IPS-15b (cell line): ENCODE measurements around the gene PPP2R5D.
A peak's percentile ranks its signal among the peaks of the same experiment; 100 is the strongest.

ENCODE experiments used
- H3K27me3 ChIP-seq: one replicate; pipeline ENCODE4 v1.6.1; 2013; ENCODE audit warnings: low read length; ENCODE audit not compliant: control insufficient read depth, insufficient read depth
- H3K36me3 ChIP-seq: one replicate; pipeline ENCODE4 v1.6.1; 2013; ENCODE audit warnings: low read length; ENCODE audit not compliant: control insufficient read depth, insufficient read depth
- H3K4me1 ChIP-seq: one replicate; pipeline ENCODE4 v1.6.1; 2013; ENCODE audit warnings: mild to moderate bottlenecking, low read length; ENCODE audit not compliant: control insufficient read depth, insufficient read depth
- H3K4me3 ChIP-seq: one replicate; pipeline ENCODE4 v1.5.1; 2013; ENCODE audit warnings: low read depth, low read length
- H3K9ac ChIP-seq: one replicate; pipeline ENCODE4 v1.6.1; 2013; ENCODE audit warnings: low read depth, mild to moderate bottlenecking, low read length
- H3K9me3 ChIP-seq: one replicate; pipeline ENCODE4 v1.6.1; 2013; ENCODE audit warnings: mild to moderate bottlenecking, low read length; ENCODE audit not compliant: control insufficient read depth, insufficient read depth

Gene PPP2R5D

DNA sequence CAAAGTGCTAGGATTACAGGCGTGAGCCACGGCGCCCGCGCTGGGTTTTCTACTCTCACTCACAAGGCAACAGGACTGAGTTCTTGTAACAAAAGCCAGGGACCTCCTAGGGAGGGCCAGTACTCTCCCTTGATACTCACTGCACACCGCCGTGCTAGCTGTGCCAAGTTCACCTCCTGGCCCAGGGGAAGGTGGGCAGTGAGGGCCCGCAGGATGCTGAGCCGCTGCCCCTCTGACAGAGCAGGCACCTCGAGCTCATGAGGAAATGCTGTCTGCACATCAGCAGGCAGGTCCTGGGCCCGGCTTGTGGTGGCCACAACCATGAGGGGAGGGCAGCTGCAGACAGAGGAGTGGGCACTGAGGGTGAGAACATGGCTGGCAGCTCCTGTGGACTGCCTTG is 17.1 kb upstream of the PPP2R5D start:
- Histone ChIP-seq H3K4me3 (no peak overlapping the region), H3K36me3 (peaks cover 6% of the 10 kb centered on the region)

DNA sequence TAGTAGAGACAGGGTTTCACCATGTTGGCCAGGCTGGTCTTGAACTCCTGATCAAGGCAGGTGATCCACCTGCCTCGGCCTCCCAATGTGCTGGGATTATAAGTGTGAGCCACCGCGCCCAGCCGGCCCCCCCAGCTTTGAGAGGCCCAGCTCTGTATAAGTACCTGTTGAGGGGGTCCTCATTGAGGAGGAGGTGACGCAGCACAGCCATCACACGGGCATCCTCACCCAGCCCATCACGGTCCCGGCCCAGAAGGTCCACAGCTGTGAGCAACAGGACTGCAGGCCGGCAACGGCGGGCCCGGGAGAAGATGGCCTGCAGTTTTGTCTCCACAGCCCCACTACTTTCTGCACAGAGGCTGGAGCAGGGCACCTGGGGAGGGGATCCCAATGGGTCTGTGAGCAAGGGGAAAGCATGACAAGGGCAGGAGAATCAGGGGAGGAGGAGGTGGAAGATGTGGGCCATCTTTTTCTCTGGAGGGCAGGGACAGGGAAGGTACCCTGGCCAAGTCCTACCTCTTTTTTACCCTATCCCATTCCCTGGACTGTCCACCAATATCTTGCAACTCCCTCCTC is 16.2 kb upstream of the PPP2R5D start:
- H3K36me3 ChIP-seq: peaks cover 6% of the 10 kb centered on the region
- no peak overlapping the region for H3K4me3 ChIP-seq
- H3K9ac ChIP-seq: no peak overlapping the region
- H3K27me3 ChIP-seq: no peaks in the 10 kb centered on the region
- peaks cover 3% of the 10 kb centered on the region for H3K4me1 ChIP-seq
- H3K9me3 ChIP-seq: no peaks in the 10 kb centered on the region

More for the DNA sequence above, 17.1 kb upstream of the PPP2R5D start:
- H3K27me3 ChIP-seq: no peaks in the 10 kb centered on the region
- H3K9ac ChIP-seq: no peak overlapping the region
- H3K4me1 ChIP-seq: peaks cover 3% of the 10 kb centered on the region
- H3K9me3 ChIP-seq: no peaks in the 10 kb centered on the region

DNA sequence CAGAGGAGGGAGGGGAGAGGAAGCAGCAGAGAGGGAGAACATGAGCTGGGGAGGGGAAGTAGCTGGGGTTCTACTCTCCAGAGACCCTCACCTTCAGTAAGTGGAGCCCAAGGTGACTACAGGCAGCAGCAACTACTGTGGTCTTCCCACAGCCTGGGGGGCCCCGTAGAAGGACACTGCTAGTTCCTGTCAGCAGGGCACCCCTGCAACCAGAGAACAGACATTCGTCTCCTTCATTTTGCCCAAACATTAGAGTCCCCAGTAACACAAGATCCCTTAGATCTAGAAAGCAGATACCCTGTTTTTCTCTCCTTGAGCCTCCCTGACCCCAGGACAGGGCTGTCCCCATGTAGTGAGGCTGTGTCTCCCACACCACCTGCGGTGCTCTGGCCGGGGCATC is 15.6 kb upstream of the PPP2R5D start:
- H3K9ac ChIP-seq: no peak overlapping the region
- H3K4me1 ChIP-seq: peaks cover 3% of the 10 kb centered on the region
- no peaks in the 10 kb centered on the region for H3K9me3 ChIP-seq
- peaks cover 6% of the 10 kb centered on the region for H3K36me3 ChIP-seq
- H3K27me3 ChIP-seq: no peaks in the 10 kb centered on the region
- H3K4me3 ChIP-seq: no peak overlapping the region

DNA sequence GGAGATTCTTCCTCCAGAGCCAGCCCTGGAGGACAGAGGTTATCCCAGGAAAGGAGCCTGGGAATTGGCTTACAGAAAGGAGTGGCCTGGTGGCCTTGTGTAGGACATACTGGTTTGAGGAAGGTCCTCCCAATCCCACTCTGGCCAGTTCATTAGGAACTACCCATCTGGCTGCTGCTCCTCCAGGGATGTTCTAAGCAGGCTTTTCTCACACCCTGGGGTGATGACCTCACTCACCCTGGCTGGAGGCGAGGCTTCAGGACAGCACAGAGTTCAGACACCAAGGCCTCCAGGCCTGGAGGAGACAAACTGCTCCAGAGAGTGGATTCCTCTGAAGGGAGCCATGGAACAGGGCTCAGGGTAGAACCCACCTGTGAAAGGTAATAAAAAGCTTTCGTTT is 14.9 kb upstream of the PPP2R5D start:
- H3K9ac ChIP-seq: no peak overlapping the region
- no peak overlapping the region for H3K4me3 ChIP-seq
- H3K9me3 ChIP-seq: no peaks in the 10 kb centered on the region
- no peaks in the 10 kb centered on the region for H3K27me3 ChIP-seq
- peaks cover 6% of the 10 kb centered on the region for H3K36me3 ChIP-seq
- H3K4me1 ChIP-seq: peaks cover 3% of the 10 kb centered on the region

DNA sequence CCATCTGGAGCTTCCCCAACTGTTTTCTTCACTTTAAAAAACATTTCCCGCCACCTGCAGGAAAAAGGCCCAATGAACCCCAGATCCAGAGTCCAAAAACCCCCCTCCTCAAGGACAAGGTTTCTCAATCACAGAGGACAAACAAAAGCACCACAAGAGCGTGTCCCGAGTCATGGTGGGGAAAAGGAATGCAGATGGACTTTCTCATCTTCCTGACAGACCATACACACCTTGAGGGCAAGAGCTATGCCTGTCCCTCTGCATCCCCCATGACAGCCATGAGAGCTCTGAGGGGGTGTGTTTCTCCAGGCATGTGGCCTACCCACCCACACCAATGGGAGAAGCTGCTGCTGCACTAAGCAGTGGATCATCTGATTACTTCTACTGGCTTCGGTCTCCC is 14.4 kb upstream of the PPP2R5D start:
- Histone ChIP-seq H3K4me3 (no peak overlapping the region), H3K36me3 (peaks cover 3% of the 10 kb centered on the region), H3K9ac (no peak overlapping the region), H3K4me1 (peaks cover 3% of the 10 kb centered on the region), H3K27me3 (no peaks in the 10 kb centered on the region), H3K9me3 (no peaks in the 10 kb centered on the region)

DNA sequence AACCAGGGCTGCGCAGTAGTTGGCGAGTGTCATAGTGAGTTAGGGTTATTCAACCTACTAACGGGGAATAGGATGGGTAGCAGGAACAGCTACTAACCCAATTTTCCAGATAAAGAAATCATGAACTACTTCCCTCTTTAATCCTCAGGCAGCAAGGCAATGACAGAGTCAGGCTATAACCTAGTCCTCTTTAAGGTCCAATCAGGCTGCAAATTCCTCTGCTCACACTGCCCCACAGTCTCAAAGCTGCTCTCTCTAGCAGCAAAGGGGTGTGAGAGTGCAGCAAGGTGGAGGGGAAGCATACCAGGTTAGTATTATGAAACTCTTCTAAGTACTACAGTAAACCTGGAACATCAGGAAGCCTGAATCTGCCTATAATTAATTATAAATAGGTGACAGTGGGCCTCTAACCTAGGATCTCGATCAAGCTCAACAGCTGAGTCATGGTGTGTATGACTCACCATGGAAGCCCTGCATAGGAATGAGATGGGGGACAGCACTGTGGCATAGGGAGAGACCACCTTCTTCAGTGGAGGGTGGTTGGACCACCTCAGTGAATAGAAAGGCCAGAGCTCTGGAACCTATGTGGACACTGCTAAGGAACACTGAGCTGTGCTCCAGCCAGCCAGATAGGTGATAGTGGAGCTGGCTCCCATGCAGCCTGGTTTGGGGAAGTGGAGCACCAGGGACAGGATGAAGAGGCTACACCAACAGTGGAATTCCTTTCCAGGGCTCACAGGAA is 13.3 kb upstream of the PPP2R5D start:
- H3K4me1 ChIP-seq: peaks cover 3% of the 10 kb centered on the region
- peaks cover 3% of the 10 kb centered on the region for H3K36me3 ChIP-seq
- no peak overlapping the region for H3K9ac ChIP-seq
- H3K27me3 ChIP-seq: no peaks in the 10 kb centered on the region
- H3K9me3 ChIP-seq: no peaks in the 10 kb centered on the region
- no peak overlapping the region for H3K4me3 ChIP-seq

DNA sequence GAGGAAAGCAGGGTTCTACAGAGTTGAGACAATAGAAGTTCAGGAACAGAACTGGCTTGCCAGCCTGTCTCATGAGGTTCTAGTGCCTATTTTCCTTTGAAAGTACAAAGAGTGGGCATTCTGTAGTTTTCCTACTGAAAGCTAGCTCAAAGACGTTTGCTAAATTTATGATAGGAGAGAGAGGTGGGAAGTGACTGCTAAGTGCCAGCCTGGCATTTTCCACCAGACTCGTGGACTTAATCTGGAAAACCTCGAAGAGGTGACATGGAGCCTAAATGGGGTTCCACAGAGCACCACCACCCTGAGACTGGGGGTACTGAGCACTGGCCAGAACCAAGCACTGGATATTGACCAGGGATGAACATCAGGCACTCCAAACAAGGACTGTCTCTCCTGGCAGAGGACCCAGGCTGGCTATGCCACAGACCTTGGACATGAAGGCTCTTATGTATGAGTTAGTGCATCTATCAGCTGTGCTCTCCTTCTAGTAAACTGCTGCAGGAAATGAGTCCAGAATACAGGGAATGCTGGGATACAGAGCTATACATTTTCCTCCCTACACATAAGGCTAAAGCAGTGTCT is 12.5 kb upstream of the PPP2R5D start:
- no peaks in the 10 kb centered on the region for H3K9me3 ChIP-seq
- H3K4me1 ChIP-seq: peaks cover 3% of the 10 kb centered on the region
- no peak overlapping the region for H3K4me3 ChIP-seq
- peaks cover 3% of the 10 kb centered on the region for H3K36me3 ChIP-seq
- H3K9ac ChIP-seq: no peak overlapping the region
- H3K27me3 ChIP-seq: no peaks in the 10 kb centered on the region

DNA sequence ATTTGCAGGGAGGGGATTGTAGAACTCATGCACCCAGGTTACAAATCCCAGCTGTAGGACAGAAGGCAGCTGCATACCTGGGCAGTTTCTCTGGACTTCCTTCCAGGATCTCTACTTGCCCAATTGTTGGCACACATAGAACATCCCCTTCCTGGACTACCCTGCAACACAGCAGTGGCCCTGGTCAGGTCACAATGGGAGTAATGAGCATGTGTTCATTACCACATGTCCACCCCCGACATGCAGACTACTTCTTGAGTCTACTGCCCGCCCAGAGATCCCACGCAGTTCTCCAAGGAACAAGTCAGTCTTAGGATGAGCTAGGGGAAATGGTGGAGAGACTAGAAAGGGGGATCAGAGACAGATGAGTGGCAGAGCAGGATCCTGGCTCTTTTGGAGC is 10.4 kb upstream of the PPP2R5D start:
- Histone ChIP-seq H3K9ac (no peak overlapping the region), H3K36me3 (no peaks in the 10 kb centered on the region), H3K4me1 (peaks cover 3% of the 10 kb centered on the region), H3K4me3 (no peak overlapping the region), H3K27me3 (no peaks in the 10 kb centered on the region), H3K9me3 (no peaks in the 10 kb centered on the region)

DNA sequence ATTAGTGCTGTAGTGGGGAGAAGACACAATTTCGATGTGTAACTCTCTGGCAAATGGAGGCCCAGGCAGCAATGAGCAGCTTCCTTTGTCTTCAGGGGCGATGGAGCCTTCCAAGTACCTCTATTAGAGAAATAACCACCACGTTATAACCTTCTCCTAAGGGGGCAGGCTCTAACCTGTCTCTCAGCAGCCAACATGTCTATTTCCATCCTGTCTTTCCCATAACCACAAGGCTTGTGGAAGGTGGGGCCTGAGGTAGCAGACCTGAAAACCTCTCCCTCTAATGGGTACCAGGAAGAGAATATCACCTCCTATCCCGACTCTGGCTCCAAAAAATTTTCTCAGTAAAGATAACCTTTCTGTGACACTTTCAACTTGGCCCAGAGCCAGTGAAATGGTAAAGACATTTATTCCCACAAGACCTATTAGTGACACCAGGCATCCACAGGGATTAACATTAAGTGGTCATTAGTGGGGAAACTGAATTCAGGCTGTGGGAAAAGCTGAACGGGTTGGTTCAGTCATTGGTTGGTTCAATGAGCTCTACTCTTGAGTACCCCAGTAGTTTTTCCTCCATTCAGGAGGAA is 9.4 kb upstream of the PPP2R5D start:
- Histone ChIP-seq H3K9ac (no peak overlapping the region), H3K4me1 (peaks cover 3% of the 10 kb centered on the region), H3K4me3 (no peak overlapping the region), H3K27me3 (no peaks in the 10 kb centered on the region), H3K9me3 (no peaks in the 10 kb centered on the region), H3K36me3 (no peaks in the 10 kb centered on the region)

DNA sequence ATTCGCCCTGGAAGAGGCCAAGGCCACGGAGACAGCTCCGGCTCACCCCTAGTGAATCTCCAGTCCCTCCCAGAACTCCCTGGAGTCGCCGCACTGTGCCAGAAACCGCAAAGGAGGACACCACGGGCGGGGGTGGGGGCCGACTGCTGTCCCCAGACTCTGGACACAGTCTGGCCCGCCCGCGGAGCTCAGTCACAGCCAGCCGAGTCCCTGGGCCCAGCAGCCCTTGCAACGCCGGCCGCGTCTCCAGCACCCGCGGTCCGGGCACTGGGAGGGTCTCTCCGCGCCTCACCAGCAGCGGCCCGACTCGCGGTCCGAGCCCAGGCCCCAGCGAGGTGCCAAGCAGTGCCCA is 5.9 kb upstream of the PPP2R5D start:
- no peaks in the 10 kb centered on the region for H3K9me3 ChIP-seq
- H3K27me3 ChIP-seq: no peaks in the 10 kb centered on the region
- no peaks in the 10 kb centered on the region for H3K36me3 ChIP-seq
- H3K4me1 ChIP-seq: no peaks in the 10 kb centered on the region
- peak overlapping the region; percentile 83 for H3K4me3 ChIP-seq
- H3K9ac ChIP-seq: peak overlapping the region; percentile 80

DNA sequence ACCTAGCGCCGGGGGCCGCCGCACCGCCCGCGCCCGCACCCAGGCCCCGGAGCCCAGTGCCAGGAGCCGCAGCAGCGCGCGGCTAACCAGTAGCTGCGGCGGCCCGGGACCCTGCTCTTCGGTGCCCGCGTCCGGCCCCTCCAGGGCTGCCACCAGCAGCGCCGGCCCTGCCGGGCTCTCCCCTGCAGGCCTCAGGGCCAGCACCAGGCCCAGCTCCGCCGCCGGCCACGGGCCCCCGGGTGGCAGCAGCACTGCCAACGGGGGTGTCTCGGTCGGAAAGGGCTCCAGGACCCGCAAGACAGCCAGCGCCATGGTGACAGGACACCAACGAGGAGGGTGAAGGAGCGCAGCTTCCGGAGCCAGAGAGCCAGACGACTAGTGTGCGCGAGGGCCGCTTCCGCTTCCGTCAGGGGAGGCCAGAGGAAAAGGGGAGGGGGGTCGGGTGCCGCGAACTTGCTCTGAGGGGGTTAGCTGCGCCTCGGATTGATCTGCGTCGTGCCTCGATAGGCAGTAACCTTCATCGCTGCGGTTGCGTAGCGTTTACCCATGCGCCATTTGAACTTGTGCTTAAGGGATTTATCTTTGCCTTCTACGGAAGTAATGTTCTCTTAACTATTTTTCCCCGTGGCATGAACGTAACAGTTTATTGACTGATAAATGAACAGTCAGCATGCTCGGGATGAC is 5.4 kb upstream of the PPP2R5D start, which contains the start of gene PEX6:
Gene PEX6, minus strand, starts transcription at position 343 of the 684 bp plus-strand sequence. Its CDS starts 31 bp downstream, at position 312.
- Histone ChIP-seq H3K27me3 (no peaks in the 10 kb centered on the region), H3K9me3 (no peaks in the 10 kb centered on the region), H3K4me3 (peak within 1 kb of the TSS; percentile 83), H3K9ac (peak within 1 kb of the TSS; percentile 80), H3K4me1 (no peaks in the 10 kb centered on the region), H3K36me3 (no peaks in the 10 kb centered on the region)
